Neural cell (in vitro differentiated cells): ENCODE measurements around the gene USP15.

Source experiments
- CTCF ChIP-seq: fragments of 450-650 bp; IDR thresholded peaks from 2 replicates; pipeline ENCODE4 v1.5.1; 2014; ENCODE audit warnings: antibody characterized with exemption, mild to moderate bottlenecking, moderate library complexity; ENCODE audit not compliant: poor library complexity, severe bottlenecking
- EP300 ChIP-seq: fragments of 450-650 bp; conservative IDR thresholded peaks from 2 replicates; pipeline ENCODE4 v1.6.1; 2014; ENCODE audit warnings: antibody characterized with exemption, mild to moderate bottlenecking, moderate library complexity; ENCODE audit not compliant: poor library complexity, severe bottlenecking
- RAD21 ChIP-seq: fragments of 450-650 bp; conservative IDR thresholded peaks from 2 replicates; pipeline ENCODE4 v1.6.1; 2014; ENCODE audit warnings: antibody characterized with exemption, mild to moderate bottlenecking, moderate library complexity

DNA sequence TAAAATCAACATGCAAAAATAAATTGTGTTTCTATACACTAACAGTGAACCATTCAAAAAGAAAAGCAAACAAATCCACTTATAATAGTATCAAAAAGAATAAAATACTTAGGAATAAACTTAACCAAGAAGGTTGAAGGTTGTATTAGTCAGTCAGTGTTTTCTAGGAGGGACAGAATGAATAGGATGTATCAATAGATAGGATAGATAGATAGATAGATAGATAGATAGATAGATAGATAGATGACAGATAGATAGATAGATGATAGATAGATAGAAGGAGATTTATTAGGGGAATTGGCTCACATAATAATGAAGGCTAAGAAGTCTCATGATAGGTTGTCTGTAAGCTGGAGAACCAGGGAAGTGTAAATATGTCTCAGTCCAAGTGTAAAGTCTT lies 169.3 kb downstream of the USP15 start:
- no peak for TF ChIP-seq CTCF
- TF ChIP-seq RAD21 = no peak
- TF ChIP-seq EP300 = no peak
